Heart left ventricle (tissue), 16 donors: Measurements from ENCODE around the gene HACE1. TPM values are rescaled to one million over a fixed set of nuclear protein-coding genes. Genes with fewer than 3 reads are reported as not detected.

ENCODE experiments used
- ATAC-seq, 4 donors: fragments of 200-7000 bp; cut with Tn5 transposase; one replicate each; pipeline ENCODE4 v1.9.1; 2020 to 2022; ENCODE audit warnings: moderate library complexity in 4 of 4, mild to moderate bottlenecking in 3 of 4, moderate number of reproducible peaks in 1 of 4
- DNase-seq, 5 donors: peaks; one replicate each; pipeline ENCODE4 v3.0.0-alpha.2; 2020
- H3K27ac ChIP-seq, 12 donors: fragments of 200-600 bp; sonication (generic) in 4 of 12; one replicate each; pipeline versions ENCODE4 v1.5.0 to v1.8.0; 2016 to 2022; ENCODE audit warnings: mild to moderate bottlenecking in 2 of 12
- H3K27me3 ChIP-seq, 9 donors: fragments of 200-600 bp; sonication (generic) in 2 of 9; one replicate each; pipeline versions ENCODE4 v1.5.1 to v1.8.0; 2016 to 2022; ENCODE audit warnings: mild to moderate bottlenecking in 3 of 9
- H3K36me3 ChIP-seq, 9 donors: fragments of 200-600 bp; sonication (generic) in 2 of 9; one replicate each; pipeline versions ENCODE4 v1.5.0 to v1.8.0; 2018 to 2022; ENCODE audit warnings: mild to moderate bottlenecking in 2 of 9
- H3K4me1 ChIP-seq, 12 donors: fragments of 200-600 bp; sonication (generic) in 4 of 12; one replicate each; pipeline versions ENCODE4 v1.5.0 to v1.8.0; 2016 to 2022; ENCODE audit warnings: mild to moderate bottlenecking in 3 of 12
- H3K4me3 ChIP-seq, 12 donors: fragments of 200-600 bp; sonication (generic) in 4 of 12; one replicate each; pipeline versions ENCODE4 v1.5.0 to v1.8.0; 2017 to 2022; ENCODE audit warnings: mild to moderate bottlenecking in 9 of 12, moderate library complexity in 4 of 12
- H3K9me3 ChIP-seq, 12 donors: fragments of 200-600 bp; sonication (generic) in 4 of 12; one replicate each; pipeline versions ENCODE4 v1.5.0 to v1.8.0; 2016 to 2022; ENCODE audit warnings: mild to moderate bottlenecking in 1 of 12
- CTCF ChIP-seq, 12 donors: fragments of 200-600 bp; sonication (generic) in 4 of 12; IDR thresholded peaks; one replicate each; pipeline versions ENCODE4 v1.5.0 to v1.8.0; 2018 to 2022; ENCODE audit warnings: antibody characterized with exemption in 12 of 12, mild to moderate bottlenecking in 5 of 12
- POLR2A ChIP-seq, 2 donors: fragments of 450-650 bp; IDR thresholded peaks; one replicate each; pipeline ENCODE4 v1.6.1; 2017; ENCODE audit warnings: antibody characterized with exemption in 2 of 2, mild to moderate bottlenecking in 2 of 2, moderate library complexity in 2 of 2
- WGBS, 4 donors: extraction: QIAGEN DNeasy Blood & Tissue Kit in 2 of 4; methylation state at CpG; one replicate each; pipeline versions ENCODE4 v1.1.5 to v1.1.7; 2013 to 2018; 5-methylcytosine and 5-hydroxymethylcytosine counted together
- intact Hi-C, 10 donors: fragments of 100-400 bp; cut with DNase I; formaldehyde crosslinking; loops; one replicate each; pipeline versions ENCODE4 v1.11.1 to v1.14.2; 2022
- polyA plus RNA-seq, 2 donors: library from polyadenylated mRNA; stranded (reverse); fragments of 200-250 nt; gene quantifications; one replicate each; pipeline ENCODE4 v1.2.3, GENCODE V29; 2013
- total RNA-seq, 9 donors: library from RNA; depleted of rRNA in 2 of 9; stranded (reverse); fragments of >200 nt in 2 of 9; fragmentation: NEBNext Ultra II Directional in 3 of 9; extraction: Animal tissue kit (Norgen Biotek cat#: 25700) in 3 of 9; gene quantifications; one replicate each; pipeline versions ENCODE4 v1.1.0 to v1.2.4, GENCODE V29; 2016 to 2023
- donor health status: ischemic (EF 13 %, LVEDD 7.1; RV severe dilation, severe dysfunction).
- donor health status: healthy with polysubstance abuse.
- donor health status: DM: no; HTN: yes; CAD: no.
- donor health status: DM: no; HTN: no; CAD: no.
- donor health status: ischemic (EF 25% LVEDD 6.9; RV normal size, moderate dysfunction).
- donor health status: ischemic (EF 25% LVEDD 5.7; RV mildly dilated, moderate dysfunction).
- donor health status: healthy.
- donor health status: DM: yes; HTN: yes; CAD: no.
- donor health status: ischemic (EF 35%, LVEDD 5.7; RV mildly dilated, moderate dysfunction).
- donor health status: nonischemic (EF 11% LVEDD 7.7; RV severe dilation, severe dysfunction).
- donor health status: DM: yes; HTN: yes; CAD: no.
- donor health status: PGD.
- donor health status: ischemic (EF 29% LVEDD 5.4; RV normal size, mild dysfunction).
- donor health status: nonischemic (EF 23%, LVEDD 6.1; RV moderate dilation, normal function).

Gene HACE1
- total and polyA plus RNA-seq, 11 donors = 2.9 to 8.6 (median 6.9) TPM

GRCh38 chr6:104686550-104687175, 173.1 kb downstream of the HACE1 start:
- Histone ChIP-seq H3K27me3 (no peaks in the 10 kb centered on the region), H3K4me3 (no peak overlapping the region), H3K36me3 (no peaks in the 10 kb centered on the region), H3K9me3 (peaks cover 0 to 7% (median 0%) of the 10 kb centered on the region in 12 donors), H3K27ac (no peak overlapping the region), H3K4me1 (peaks cover 0 to 8% (median 0%) of the 10 kb centered on the region in 12 donors)
- 77 to 83% (median 80%) methylated on average over 6 of the region's 6 CpGs for WGBS, 4 donors
- intact Hi-C loops = no loop called here
- ATAC-seq (no peak), DNase-seq (no peak)
- TF ChIP-seq POLR2A (IDR thresholded peaks at IDR 0.05) (no peak), CTCF (IDR thresholded peaks at IDR 0.05) (no peak)

DNA sequence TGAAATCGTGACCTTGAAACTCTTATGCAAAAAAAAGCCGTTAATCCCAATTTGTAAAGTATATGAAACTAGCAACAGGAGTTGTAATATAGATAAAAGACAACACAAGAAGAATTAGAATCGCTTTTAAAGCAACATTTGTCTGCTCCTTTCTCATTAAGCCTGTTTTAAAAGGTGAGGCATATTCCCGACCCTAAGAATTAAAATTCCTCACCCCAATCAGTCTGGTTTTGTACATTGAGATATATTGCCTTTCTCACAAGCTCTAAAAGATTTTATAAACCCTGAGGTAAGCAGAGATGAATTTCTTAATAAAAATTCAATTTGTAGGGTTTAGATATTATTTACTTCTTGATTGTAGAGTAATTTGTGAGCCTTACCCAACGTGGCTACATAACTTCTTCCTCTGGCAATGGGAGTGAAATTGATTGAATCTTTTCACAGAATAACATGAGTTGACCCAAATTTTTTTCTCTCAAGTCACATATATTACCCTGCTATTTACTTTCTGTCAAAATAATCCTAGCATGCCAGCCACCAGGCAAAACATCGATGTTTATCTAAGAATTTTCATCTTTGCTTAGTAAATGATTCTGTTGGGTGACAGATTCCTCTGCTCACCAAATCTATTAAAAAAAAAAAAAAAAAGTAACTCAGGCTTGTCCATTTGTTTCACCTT, 173.7 kb downstream of the HACE1 start:
- 90 to 96% (median 93%) methylated on average over 6 of the region's 6 CpGs for WGBS, 4 donors
- DNase-seq (no peak), ATAC-seq (no peak)
- Histone ChIP-seq H3K27me3 (no peaks in the 10 kb centered on the region), H3K9me3 (peaks cover 0 to 7% (median 0%) of the 10 kb centered on the region in 12 donors), H3K27ac (no peak overlapping the region), H3K36me3 (no peaks in the 10 kb centered on the region), H3K4me1 (peaks cover 0 to 8% (median 0%) of the 10 kb centered on the region in 12 donors), H3K4me3 (no peak overlapping the region)
- intact Hi-C loops = loop anchor here in 1 of 10 donors (2.0 kb wide), 1 partner anchor 83 kb away; no protein-coding TSS in a partner anchor
- TF ChIP-seq POLR2A (IDR thresholded peaks at IDR 0.05) = no peak
- no peak for TF ChIP-seq CTCF (IDR thresholded peaks at IDR 0.05)

DNA sequence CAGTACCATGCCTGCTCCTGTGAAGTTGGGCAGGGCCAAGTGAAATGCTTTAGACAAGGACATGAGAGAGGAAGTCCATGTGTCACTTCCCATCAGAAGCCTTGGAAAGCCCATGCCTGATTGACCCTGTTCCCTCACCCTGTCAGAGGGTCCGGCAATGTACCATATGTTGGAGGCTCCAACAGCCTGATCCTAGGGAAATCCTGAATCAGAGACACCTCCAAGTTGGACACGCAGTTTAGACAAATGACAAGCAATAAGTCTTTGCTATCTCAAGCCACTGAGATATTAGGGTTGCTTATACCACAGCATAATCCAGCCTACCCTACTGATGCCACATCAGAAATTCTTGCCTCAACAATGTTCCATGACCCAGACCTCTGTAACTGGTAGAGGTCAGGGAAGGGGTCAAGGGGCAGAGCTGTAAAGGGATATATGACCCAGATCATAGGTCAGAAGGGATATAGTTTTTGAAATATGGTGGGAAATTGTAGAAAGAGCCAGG, 174.8 kb downstream of the HACE1 start:
- no peak for DNase-seq
- no peak for ATAC-seq
- intact Hi-C loops = loop anchor here in 7 of 10 donors (2.0 to 5.0 kb wide), 3 partner anchors 82 to 87 kb away; no protein-coding TSS in a partner anchor
- H3K36me3 ChIP-seq = no peaks in the 10 kb centered on the region
- H3K27ac ChIP-seq = no peak overlapping the region
- 77 to 93% (median 84%) methylated on average over 2 of the region's 2 CpGs for WGBS, 4 donors
- no peak overlapping the region for H3K4me3 ChIP-seq
- peaks cover 0 to 8% (median 0%) of the 10 kb centered on the region in 12 donors for H3K4me1 ChIP-seq
- TF ChIP-seq POLR2A (IDR thresholded peaks at IDR 0.05) (no peak), CTCF (IDR thresholded peaks at IDR 0.05) (no peak)
- H3K9me3 ChIP-seq = peaks cover 0 to 5% (median 0%) of the 10 kb centered on the region in 12 donors
- no peaks in the 10 kb centered on the region for H3K27me3 ChIP-seq

GRCh38 chr6:104683809-104684208, 175.9 kb downstream of the HACE1 start:
- 74 to 85% (median 80%) methylated on average over 4 of the region's 4 CpGs for WGBS, 4 donors
- Histone ChIP-seq H3K36me3 (no peaks in the 10 kb centered on the region), H3K9me3 (peaks cover 0 to 15% (median 1%) of the 10 kb centered on the region in 12 donors), H3K4me3 (no peak overlapping the region), H3K27ac (no peak overlapping the region), H3K27me3 (no peaks in the 10 kb centered on the region), H3K4me1 (peaks cover 0 to 8% (median 0%) of the 10 kb centered on the region in 12 donors)
- no peak for TF ChIP-seq CTCF (IDR thresholded peaks at IDR 0.05)
- no peak for TF ChIP-seq POLR2A (IDR thresholded peaks at IDR 0.05)
- no peak for ATAC-seq
- DNase-seq = no peak
- intact Hi-C loops = loop anchor here in 7 of 10 donors (2.0 to 5.0 kb wide), 3 partner anchors 83 to 88 kb away; no protein-coding TSS in a partner anchor
